Measurements from ENCODE around the gene RYR2. TPM values are rescaled to one million over a fixed set of nuclear protein-coding genes. Genes with fewer than 3 reads are reported as not detected.

The RYR2 gene
- total RNA-seq, 2 experiments from 2014 or later: 0.05 to 0.08 TPM

GRCh38 chr1:237303929-237304328, 261.9 kb downstream of the RYR2 start:
- H3K9me3 Mint-ChIP-seq: no peaks in the 10 kb centered on the region
- DNase-seq: no peak
- H3K4me3 Mint-ChIP-seq: no peak overlapping the region
- no peaks in the 10 kb centered on the region for H3K36me3 Mint-ChIP-seq (ENCODE audit: low read depth)
- ChIA-PET CTCF (no interaction called here), POLR2A (no interaction called here)
- H3K4me1 Mint-ChIP-seq: no peaks in the 10 kb centered on the region
- peaks cover 2% of the 10 kb centered on the region for H3K27me3 Mint-ChIP-seq
- H3K27ac Mint-ChIP-seq: no peak overlapping the region

GRCh38 chr1:237306726-237307125, 264.7 kb downstream of the RYR2 start:
- H3K4me3 Mint-ChIP-seq: no peak overlapping the region
- H3K36me3 Mint-ChIP-seq (ENCODE audit: low read depth): no peaks in the 10 kb centered on the region
- POLR2A ChIA-PET: no interaction called here
- DNase-seq: no peak
- no peak overlapping the region for H3K27ac Mint-ChIP-seq
- peaks cover 2% of the 10 kb centered on the region for H3K27me3 Mint-ChIP-seq
- no peaks in the 10 kb centered on the region for H3K4me1 Mint-ChIP-seq
- no peaks in the 10 kb centered on the region for H3K9me3 Mint-ChIP-seq
- CTCF ChIA-PET: no interaction called here

GRCh38 chr1:237309595-237310118, 267.7 kb downstream of the RYR2 start:
- Mint-ChIP-seq H3K9me3 (no peaks in the 10 kb centered on the region), H3K36me3 (ENCODE audit: low read depth) (no peaks in the 10 kb centered on the region), H3K4me1 (no peaks in the 10 kb centered on the region), H3K27ac (no peak overlapping the region), H3K4me3 (no peak overlapping the region), H3K27me3 (no peaks in the 10 kb centered on the region)
- ChIA-PET POLR2A (no interaction called here), CTCF (no interaction called here)
- no peak for DNase-seq

GRCh38 chr1:237316352-237316751, 274.4 kb downstream of the RYR2 start:
- Mint-ChIP-seq H3K9me3 (no peaks in the 10 kb centered on the region), H3K27me3 (no peaks in the 10 kb centered on the region), H3K27ac (no peak overlapping the region), H3K36me3 (ENCODE audit: low read depth) (no peaks in the 10 kb centered on the region), H3K4me1 (no peaks in the 10 kb centered on the region), H3K4me3 (no peak overlapping the region)
- ChIA-PET POLR2A (no interaction called here), CTCF (no interaction called here)
- no peak for DNase-seq

- Mint-ChIP-seq H3K36me3 (ENCODE audit: low read depth) (no peaks in the 10 kb centered on the region), H3K4me3 (no peak overlapping the region), H3K27ac (no peak overlapping the region), H3K9me3 (no peaks in the 10 kb centered on the region), H3K4me1 (no peaks in the 10 kb centered on the region), H3K27me3 (no peaks in the 10 kb centered on the region)
- CTCF ChIA-PET: no interaction called here
- POLR2A ChIA-PET: no interaction called here
- DNase-seq: no peak
Observed at GRCh38 chr1:237318748-237319147, 276.8 kb downstream of the RYR2 start.

GRCh38 chr1:237320890-237321289, 278.9 kb downstream of the RYR2 start:
- Mint-ChIP-seq H3K27me3 (no peaks in the 10 kb centered on the region), H3K4me3 (no peak overlapping the region), H3K36me3 (ENCODE audit: low read depth) (no peaks in the 10 kb centered on the region), H3K9me3 (no peaks in the 10 kb centered on the region), H3K27ac (no peak overlapping the region), H3K4me1 (no peaks in the 10 kb centered on the region)
- CTCF ChIA-PET: no interaction called here
- DNase-seq: no peak
- POLR2A ChIA-PET: no interaction called here

GRCh38 chr1:237324226-237324625, 282.2 kb downstream of the RYR2 start:
- ChIA-PET POLR2A (no interaction called here), CTCF (no interaction called here)
- H3K4me3 Mint-ChIP-seq: no peak overlapping the region

GRCh38 chr1:237327061-237327460, 285.1 kb downstream of the RYR2 start:
- Mint-ChIP-seq H3K36me3 (ENCODE audit: low read depth) (no peaks in the 10 kb centered on the region), H3K4me3 (no peak overlapping the region), H3K27me3 (no peaks in the 10 kb centered on the region), H3K27ac (no peak overlapping the region), H3K4me1 (no peaks in the 10 kb centered on the region), H3K9me3 (no peaks in the 10 kb centered on the region)
- ChIA-PET CTCF (no interaction called here), POLR2A (interaction anchor here (0.9 kb wide), 1 partner anchor 13 kb away, joined by 3 read pairs; no protein-coding TSS in a partner anchor)
- DNase-seq: no peak

More at GRCh38 chr1:237324226-237324625, 282.2 kb downstream of the RYR2 start:
- DNase-seq: no peak
- Mint-ChIP-seq H3K36me3 (ENCODE audit: low read depth) (no peaks in the 10 kb centered on the region), H3K4me1 (no peaks in the 10 kb centered on the region), H3K27ac (no peak overlapping the region), H3K9me3 (no peaks in the 10 kb centered on the region), H3K27me3 (no peaks in the 10 kb centered on the region)

- H3K36me3 Mint-ChIP-seq (ENCODE audit: low read depth): no peaks in the 10 kb centered on the region
- H3K4me1 Mint-ChIP-seq: no peaks in the 10 kb centered on the region
- H3K4me3 Mint-ChIP-seq: no peak overlapping the region
- POLR2A ChIA-PET: no interaction called here
- H3K9me3 Mint-ChIP-seq: no peaks in the 10 kb centered on the region
- H3K27ac Mint-ChIP-seq: no peak overlapping the region
- DNase-seq: no peak
- H3K27me3 Mint-ChIP-seq: no peaks in the 10 kb centered on the region
- CTCF ChIA-PET: no interaction called here
Observed at GRCh38 chr1:237340892-237341291, 298.9 kb downstream of the RYR2 start.

- DNase-seq: no peak
- H3K4me3 Mint-ChIP-seq: no peak overlapping the region
- CTCF ChIA-PET: no interaction called here
Observed at GRCh38 chr1:237341391-237341790, 299.4 kb downstream of the RYR2 start.

GRCh38 chr1:237342730-237343129, 300.7 kb downstream of the RYR2 start:
- no peak for DNase-seq
- Mint-ChIP-seq H3K4me3 (no peak overlapping the region), H3K36me3 (ENCODE audit: low read depth) (no peaks in the 10 kb centered on the region), H3K4me1 (no peaks in the 10 kb centered on the region), H3K9me3 (no peaks in the 10 kb centered on the region), H3K27ac (no peak overlapping the region), H3K27me3 (no peaks in the 10 kb centered on the region)
- ChIA-PET CTCF (no interaction called here), POLR2A (no interaction called here)

More at GRCh38 chr1:237341391-237341790, 299.4 kb downstream of the RYR2 start:
- Mint-ChIP-seq H3K27me3 (no peaks in the 10 kb centered on the region), H3K36me3 (ENCODE audit: low read depth) (no peaks in the 10 kb centered on the region), H3K4me1 (no peaks in the 10 kb centered on the region), H3K27ac (no peak overlapping the region), H3K9me3 (no peaks in the 10 kb centered on the region)
- POLR2A ChIA-PET: no interaction called here

- Mint-ChIP-seq H3K36me3 (ENCODE audit: low read depth) (no peaks in the 10 kb centered on the region), H3K9me3 (no peaks in the 10 kb centered on the region), H3K27me3 (no peaks in the 10 kb centered on the region), H3K4me3 (no peak overlapping the region), H3K27ac (no peak overlapping the region), H3K4me1 (no peaks in the 10 kb centered on the region)
- CTCF ChIA-PET: interaction anchor here (0.7 kb wide), 1 partner anchor 1167 kb away, joined by 4 read pairs; no protein-coding TSS in a partner anchor
- POLR2A ChIA-PET: no interaction called here
- DNase-seq: no peak
Observed at GRCh38 chr1:237352747-237353146, 310.8 kb downstream of the RYR2 start.

- Mint-ChIP-seq H3K36me3 (ENCODE audit: low read depth) (no peaks in the 10 kb centered on the region), H3K9me3 (no peaks in the 10 kb centered on the region), H3K4me1 (no peaks in the 10 kb centered on the region), H3K27ac (no peak overlapping the region), H3K4me3 (no peak overlapping the region), H3K27me3 (no peaks in the 10 kb centered on the region)
- ChIA-PET POLR2A (no interaction called here), CTCF (no interaction called here)
- no peak for DNase-seq
Observed at GRCh38 chr1:237353918-237354317, 311.9 kb downstream of the RYR2 start.

GRCh38 chr1:237355022-237355421, 313.0 kb downstream of the RYR2 start:
- H3K27ac Mint-ChIP-seq: no peak overlapping the region
- no peaks in the 10 kb centered on the region for H3K9me3 Mint-ChIP-seq
- no peak for DNase-seq
- H3K27me3 Mint-ChIP-seq: no peaks in the 10 kb centered on the region
- ChIA-PET POLR2A (no interaction called here), CTCF (no interaction called here)
- no peaks in the 10 kb centered on the region for H3K36me3 Mint-ChIP-seq (ENCODE audit: low read depth)
- H3K4me1 Mint-ChIP-seq: no peaks in the 10 kb centered on the region
- H3K4me3 Mint-ChIP-seq: no peak overlapping the region

- Mint-ChIP-seq H3K36me3 (ENCODE audit: low read depth) (no peaks in the 10 kb centered on the region), H3K27me3 (peaks cover 2% of the 10 kb centered on the region), H3K9me3 (no peaks in the 10 kb centered on the region), H3K4me3 (no peak overlapping the region), H3K27ac (no peak overlapping the region), H3K4me1 (no peaks in the 10 kb centered on the region)
- DNase-seq: no peak
- ChIA-PET POLR2A (no interaction called here), CTCF (no interaction called here)
Observed at GRCh38 chr1:237358555-237358954, 316.6 kb downstream of the RYR2 start.

Data from activated CD4-positive, alpha-beta memory T cell treated with anti-CD3 and anti-CD28 coated beads, Interleukin-2, amount 10 ng/mL, durations not matched to agents 7 days and 5 days (primary cell).